Stimulated activated naive CD8-positive, alpha-beta T cell treated with anti-CD3 and anti-CD28 coated beads, Interleukin-15, Interleukin-2, amounts not matched to agents 100 U/mL and 50 U/mL, for 24 hours (primary cell): ENCODE results near the gene ZMYND8.
A peak's percentile ranks its signal among the peaks of the same experiment; 100 is the strongest.
"Not testable (repeated sequence)": the region's sequence is repeated elsewhere in the genome, so short reads cannot be mapped to it uniquely, and the experiment has no call there.

Experiments
- ATAC-seq: fragments of 150-1000 bp; cut with Tn5 transposase; one replicate; pipeline ENCODE4 v1.10.0; 2021
- DNase-seq: peaks from one replicate; pipeline ENCODE4 v3.0.0; 2021

The ZMYND8 gene

GRCh38 chr20:47310729-47311128 is 45.8 kb downstream of the ZMYND8 start:
- DNase-seq: no peak
- no peak for ATAC-seq

DNA sequence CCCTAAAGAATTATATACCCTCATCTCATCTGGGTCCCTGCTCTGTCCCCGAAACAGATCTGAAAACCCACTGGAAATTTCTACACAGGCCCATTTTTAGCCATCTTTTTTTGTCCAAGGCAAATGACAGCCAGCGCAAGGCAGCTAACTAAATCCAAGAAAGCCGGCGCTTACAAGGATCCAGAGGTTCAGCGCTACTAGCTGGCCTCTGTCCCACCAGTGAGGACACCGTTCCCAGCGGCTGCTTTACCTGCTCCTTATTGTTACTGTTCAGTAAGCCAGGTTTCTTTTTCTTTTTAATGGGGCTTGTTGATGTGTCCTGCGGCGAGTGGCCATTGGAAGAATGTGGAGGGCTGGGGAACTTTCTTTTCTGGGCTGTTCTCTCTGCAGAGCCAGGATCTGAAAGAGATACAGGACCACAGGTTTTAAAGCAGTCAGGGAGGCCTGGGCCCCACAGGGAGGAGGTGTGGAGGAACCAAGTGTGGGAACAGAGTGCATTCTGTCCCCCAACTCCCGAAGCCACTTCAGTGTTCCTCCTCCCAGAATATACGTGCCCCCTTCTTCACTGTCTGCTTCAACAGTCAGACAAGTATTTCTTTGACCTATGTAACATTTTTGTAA is 46.6 kb downstream of the ZMYND8 start:
- no peak for ATAC-seq
- no peak for DNase-seq

DNA sequence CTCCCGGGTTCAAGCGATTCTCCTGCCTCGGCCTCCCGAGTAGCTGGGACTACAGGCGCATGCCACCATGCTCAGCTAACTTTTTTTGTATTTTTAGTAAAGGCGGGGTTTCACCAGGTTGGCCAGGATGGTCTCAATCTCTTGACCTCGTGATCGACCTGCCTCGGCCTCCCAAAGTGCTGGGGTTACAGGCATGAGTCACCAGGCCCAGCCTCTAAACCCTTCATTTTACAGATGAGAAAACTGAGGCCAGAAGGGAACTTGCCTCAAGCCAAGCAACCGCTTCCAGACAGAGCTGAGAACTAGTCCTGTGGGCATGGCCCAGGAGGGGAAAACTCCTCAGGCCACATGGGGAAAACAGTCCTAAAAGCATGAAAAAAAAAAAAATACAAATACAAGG is 47.1 kb downstream of the ZMYND8 start:
- no peak for DNase-seq
- ATAC-seq: no peak

DNA sequence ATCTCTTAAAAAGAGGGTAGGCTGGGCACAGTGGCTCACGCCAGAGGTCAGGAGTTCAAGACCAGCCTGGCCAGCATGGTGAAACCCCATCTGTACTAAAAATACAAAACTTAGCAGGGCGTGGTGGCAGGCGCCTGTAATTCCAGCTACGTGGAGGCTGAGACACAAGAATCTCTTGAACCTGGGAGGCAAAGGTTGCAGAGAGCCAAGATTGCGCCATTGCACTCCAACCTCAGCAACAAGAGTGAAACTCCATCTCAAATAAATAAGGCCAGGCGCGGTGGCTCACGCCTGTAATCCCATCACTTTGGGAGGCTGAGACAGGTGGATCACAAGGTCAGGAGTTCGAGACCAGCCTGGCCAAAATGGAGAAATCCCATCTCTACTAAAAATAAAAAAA is 48.9 kb downstream of the ZMYND8 start:
- not testable (repeated sequence) for ATAC-seq, DNase-seq

GRCh38 chr20:47306755-47307370 is 49.6 kb downstream of the ZMYND8 start:
- no peak for DNase-seq
- ATAC-seq: no peak

GRCh38 chr20:47306095-47306494 is 50.4 kb downstream of the ZMYND8 start:
- DNase-seq: no peak
- ATAC-seq: no peak

- DNase-seq: no peak
- ATAC-seq: peak; percentile 47
Measured at GRCh38 chr20:47305667-47306066, 50.8 kb downstream of the ZMYND8 start.

- DNase-seq (no peak), ATAC-seq (no peak)
Measured at GRCh38 chr20:47304287-47304686, 52.2 kb downstream of the ZMYND8 start.

DNA sequence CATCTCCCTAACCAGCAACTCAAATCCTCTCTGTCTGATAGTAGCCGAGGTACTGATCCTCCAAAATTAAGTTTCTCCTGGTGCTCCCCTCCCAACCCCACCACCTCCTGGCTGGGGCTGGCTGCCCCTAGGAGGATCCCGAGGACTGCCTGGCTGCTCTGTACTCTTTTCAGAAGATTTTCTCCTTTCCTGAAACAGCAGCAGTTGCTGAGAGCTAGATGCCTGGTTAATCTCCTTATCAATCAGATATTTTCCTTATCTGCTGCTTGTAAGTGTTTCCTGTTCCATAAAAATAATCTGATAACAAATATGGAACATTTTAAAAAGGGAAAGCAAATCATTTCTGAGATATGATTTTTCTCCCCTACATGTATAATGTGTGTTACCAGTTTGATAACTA is 52.8 kb downstream of the ZMYND8 start:
- DNase-seq: no peak
- no peak for ATAC-seq

DNA sequence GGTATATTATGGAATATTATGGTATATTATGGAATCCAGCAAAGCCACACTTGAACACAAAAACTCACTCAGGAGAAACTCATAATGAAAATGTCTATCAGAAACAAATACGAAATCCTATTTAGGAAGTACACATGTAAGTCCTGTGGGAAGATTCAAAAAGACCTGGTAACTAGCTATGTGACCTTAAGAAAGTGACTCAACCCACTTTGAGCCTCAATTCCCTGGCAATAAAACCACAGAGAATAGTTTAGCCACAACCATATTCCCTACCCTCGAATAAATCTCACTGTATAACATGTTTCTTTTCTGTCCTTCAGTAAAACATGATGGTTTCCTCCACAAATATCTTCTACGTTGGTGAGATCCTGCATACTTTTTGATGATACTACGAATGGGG is 56.4 kb downstream of the ZMYND8 start:
- no peak for DNase-seq
- ATAC-seq: no peak

DNA sequence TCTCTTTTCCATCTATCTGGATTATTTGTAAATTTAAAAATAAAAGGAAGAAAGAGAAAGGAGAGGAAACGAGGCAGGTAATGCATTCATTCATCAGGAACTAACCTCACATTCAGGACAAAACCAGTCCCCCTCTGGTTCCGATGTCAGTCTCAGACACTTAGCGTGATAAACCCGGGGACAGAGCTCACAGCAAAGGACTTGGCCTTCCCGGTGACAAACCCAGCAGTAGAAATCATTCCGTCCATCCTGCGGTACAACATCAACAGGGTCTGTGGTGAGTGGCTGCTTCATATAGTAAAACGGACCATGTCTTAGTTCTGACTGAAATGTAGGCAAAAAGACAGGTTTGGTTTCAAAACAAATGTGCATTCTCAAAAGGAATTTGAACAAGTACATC is 57.9 kb downstream of the ZMYND8 start:
- ATAC-seq (no peak), DNase-seq (no peak)

DNA sequence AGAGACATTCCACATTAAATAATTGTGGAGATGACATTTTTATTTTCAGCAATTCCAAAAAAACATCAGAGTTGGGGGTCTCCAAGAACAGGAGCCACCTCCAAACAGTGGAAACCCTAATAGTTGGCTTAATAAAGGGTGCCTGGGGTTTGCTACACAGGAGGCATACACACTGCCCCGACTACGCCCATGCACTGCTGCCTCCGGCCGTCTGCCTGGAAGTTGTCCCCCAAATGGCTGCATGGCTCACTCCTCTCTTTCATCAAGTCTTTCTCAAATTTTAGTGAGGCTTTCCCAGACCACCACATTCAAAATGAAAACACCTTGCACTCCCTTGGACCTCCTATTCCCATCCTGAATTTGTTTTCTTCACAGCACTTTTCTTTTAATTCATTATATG is 58.8 kb downstream of the ZMYND8 start:
- ATAC-seq (no peak), DNase-seq (no peak)

DNA sequence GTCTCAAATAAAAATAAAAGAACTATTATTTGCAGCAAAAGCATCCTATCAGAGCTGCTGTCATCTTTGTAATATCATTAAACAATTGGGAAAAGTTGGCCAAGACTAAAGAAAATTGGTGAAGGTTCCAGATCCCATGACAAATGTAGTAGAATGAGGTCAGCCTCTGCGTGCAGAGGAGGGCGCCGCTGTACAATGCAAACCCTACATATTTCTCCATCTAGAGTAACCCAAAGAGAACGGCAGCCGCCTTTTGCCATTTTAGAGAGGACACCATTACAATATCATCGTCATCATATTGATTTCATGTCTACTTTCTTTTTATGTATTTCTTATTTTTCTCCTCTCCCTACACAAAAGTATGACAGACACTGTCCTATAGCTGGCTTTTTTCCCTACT is 59.5 kb downstream of the ZMYND8 start:
- no peak for DNase-seq
- no peak for ATAC-seq

DNA sequence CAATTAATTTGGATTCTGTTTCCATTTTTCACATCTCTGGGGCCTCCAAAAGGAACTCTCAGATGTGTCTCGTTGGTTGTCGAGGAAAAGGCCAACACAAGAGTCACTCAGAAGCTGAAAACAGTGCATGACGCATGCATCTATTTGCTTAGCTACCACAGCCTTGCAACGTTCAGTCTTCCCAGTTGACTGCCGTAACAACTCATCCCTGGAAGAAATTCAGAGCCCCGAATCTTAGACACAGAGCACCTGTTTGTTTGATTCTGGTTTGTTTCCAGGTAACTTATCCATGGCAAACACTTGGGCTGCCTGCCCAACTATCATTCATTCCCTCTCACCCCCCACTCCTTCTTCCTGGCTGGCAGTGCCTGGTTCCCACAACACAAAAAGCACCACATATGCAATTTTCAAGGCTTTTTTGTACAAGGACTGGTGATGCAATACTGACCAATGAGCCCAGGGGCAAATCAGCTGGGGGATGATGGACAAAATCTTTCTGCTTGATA is 60.5 kb downstream of the ZMYND8 start:
- no peak for DNase-seq
- ATAC-seq: no peak

GRCh38 chr20:47295129-47295813 is 61.2 kb downstream of the ZMYND8 start:
- ATAC-seq (no peak), DNase-seq (no peak)

- DNase-seq (no peak), ATAC-seq (no peak)
Measured at GRCh38 chr20:47293631-47294030, 62.9 kb downstream of the ZMYND8 start.

DNA sequence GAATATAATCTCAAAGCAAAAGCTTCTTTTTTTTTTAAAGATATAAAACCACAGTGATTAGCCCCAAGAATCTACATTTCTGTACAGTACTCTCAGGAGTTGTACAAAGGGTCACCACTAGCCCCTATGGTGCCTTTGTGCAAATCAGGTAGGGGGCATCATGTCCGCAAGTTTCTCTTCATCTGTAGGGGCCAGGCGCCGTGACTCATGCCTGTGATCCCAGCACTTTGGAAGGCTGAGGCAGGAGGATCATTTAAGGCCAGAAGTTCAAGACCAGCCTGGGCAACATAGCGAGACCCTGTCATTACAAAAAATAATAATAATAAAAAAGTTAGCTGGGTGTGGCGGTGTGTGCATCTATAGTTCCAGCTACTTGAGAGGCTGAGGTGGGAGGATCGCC is 63.9 kb downstream of the ZMYND8 start:
- ATAC-seq (no peak), DNase-seq (no peak)

- no peak for ATAC-seq
Measured at GRCh38 chr20:47290666-47291430, 65.7 kb downstream of the ZMYND8 start.

GRCh38 chr20:47290008-47290407 is 66.5 kb downstream of the ZMYND8 start:
- DNase-seq (no peak), ATAC-seq (no peak)

More at GRCh38 chr20:47290666-47291430, 65.7 kb downstream of the ZMYND8 start:
- no peak for DNase-seq

DNA sequence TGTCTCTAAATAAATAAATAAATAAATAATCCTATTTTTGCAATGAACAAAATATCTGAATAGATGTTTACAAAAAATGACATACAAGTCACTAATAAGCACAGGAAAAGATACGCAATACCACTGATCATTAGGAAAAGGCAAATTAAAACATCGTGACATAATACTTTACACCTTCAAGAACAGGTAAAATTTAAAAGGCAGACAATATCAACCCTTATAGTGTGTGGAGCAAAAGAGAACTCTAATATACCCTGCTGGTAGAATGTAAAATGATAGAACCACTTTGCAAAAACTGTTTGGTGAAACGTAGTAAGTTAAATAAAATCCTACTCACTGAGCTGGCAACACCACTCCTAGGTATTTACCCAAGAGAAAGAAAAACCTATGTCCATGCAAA is 67.4 kb downstream of the ZMYND8 start:
- DNase-seq (no peak), ATAC-seq (no peak)

GRCh38 chr20:47288530-47288929 is 68.0 kb downstream of the ZMYND8 start:
- DNase-seq, ATAC-seq: not testable (repeated sequence)

- ATAC-seq (no peak), DNase-seq (no peak)
Measured at GRCh38 chr20:47287609-47288144, 68.8 kb downstream of the ZMYND8 start.
